HepG2 (cell line): ENCODE data around the gene MAP3K2. TPM values are rescaled to one million over a fixed set of nuclear protein-coding genes. Genes with fewer than 3 reads are reported as not detected.

Experiments
- DZIP1 ChIP-seq: sonication (generic); formaldehyde crosslinking; IDR thresholded peaks from 2 replicates; pipeline ENCODE4 v1.5.0; 2020; ENCODE audit warnings: mild to moderate bottlenecking, missing genetic modification reagents
- HNRNPLL ChIP-seq: fragments of 200-400 bp; formaldehyde crosslinking; IDR thresholded peaks from 2 replicates; pipeline ENCODE4 v1.6.1; 2017; ENCODE audit warnings: mild to moderate bottlenecking, low read depth, low read length; ENCODE audit not compliant: poor library complexity, severe bottlenecking
- MATR3 ChIP-seq: sonication (generic); formaldehyde crosslinking; IDR thresholded peaks from 2 replicates; pipeline ENCODE4 v1.4.0; 2020; ENCODE audit warnings: missing genetic modification reagents
- NFIB ChIP-seq: sonication (generic); formaldehyde crosslinking; IDR thresholded peaks from 2 replicates; pipeline ENCODE4 v1.9.0; 2021; ENCODE audit warnings: missing genetic modification reagents, mild to moderate bottlenecking, borderline replicate concordance
- PCBP1 ChIP-seq: fragments of 200-400 bp; formaldehyde crosslinking; IDR thresholded peaks from 2 replicates; pipeline ENCODE4 v1.6.1; 2017; ENCODE audit warnings: mild to moderate bottlenecking, low read depth, low read length, borderline replicate concordance
- TFDP1 ChIP-seq: IDR thresholded peaks from 2 replicates; pipeline ENCODE4 v1.6.1; 2016; ENCODE audit warnings: missing compliant biosample characterization, missing genetic modification reagents, borderline replicate concordance
- THYN1 ChIP-seq: sonication (generic); formaldehyde crosslinking; IDR thresholded peaks from 2 replicates; pipeline ENCODE4 v1.8.1; 2023; ENCODE audit warnings: low read depth, mild to moderate bottlenecking, moderate library complexity, missing genetic modification reagents, borderline replicate concordance
- USF2 ChIP-seq, 2 experiments: sonication (generic) in 1 of 2; formaldehyde crosslinking in 1 of 2; IDR thresholded peaks; 2 replicates each; pipeline versions ENCODE4 v1.5.1 to v1.6.1; 2011 to 2020; ENCODE audit warnings: borderline replicate concordance in 1 of 2, low read depth in 1 of 2, low read length in 1 of 2, mild to moderate bottlenecking in 1 of 2, missing genetic modification reagents in 1 of 2, moderate library complexity in 1 of 2
- XRCC5 ChIP-seq: fragments of 200-400 bp; formaldehyde crosslinking; optimal IDR thresholded peaks from 2 replicates; pipeline ENCODE3; 2017; ENCODE audit warnings: mild to moderate bottlenecking, low read length
- ZBTB26 ChIP-seq: IDR thresholded peaks from 2 replicates; pipeline ENCODE4 v1.6.1; 2016; ENCODE audit warnings: missing compliant biosample characterization, missing genetic modification reagents, borderline replicate concordance
- ZFX ChIP-seq: sonication (generic); formaldehyde crosslinking; IDR thresholded peaks from 2 replicates; pipeline ENCODE4 v1.4.0; 2020; ENCODE audit warnings: mild to moderate bottlenecking, low read depth, missing genetic modification reagents, moderate library complexity
- ZNF253 ChIP-seq: sonication (generic); formaldehyde crosslinking; IDR thresholded peaks from 2 replicates; pipeline ENCODE4 v1.8.0; 2022; ENCODE audit warnings: mild to moderate bottlenecking, missing genetic modification reagents, borderline replicate concordance
- ZNF275 ChIP-seq: sonication (generic); formaldehyde crosslinking; IDR thresholded peaks from 2 replicates; pipeline ENCODE4 v1.8.0; 2022; ENCODE audit warnings: missing genetic modification reagents, mild to moderate bottlenecking, inconsistent platforms, borderline replicate concordance
- ZNF800 ChIP-seq: sonication (generic); formaldehyde crosslinking; IDR thresholded peaks from 2 replicates; pipeline ENCODE4 v1.4.0; 2020; ENCODE audit warnings: missing genetic modification reagents
- polyA plus RNA-seq, 8 experiments: library from polyadenylated mRNA; depleted of rRNA in 3 of 8; stranded (reverse) in 7 of 8; unstranded in 1 of 8; fragments of >200 nt; fragmentation: Illumina TruSeq in 4 of 8; extraction: Trizol in 4 of 8; gene quantifications; 2 replicates each; pipeline versions ENCODE4 v1.2.1 to v1.2.3, GENCODE V29; 2011 to 2016; ENCODE audit warnings: low read depth in 4 of 8, missing spikeins in 1 of 8, mixed read lengths in 1 of 8; ENCODE audit not compliant: insufficient read depth in 1 of 8
- total RNA-seq, 5 experiments: library from RNA; depleted of rRNA; stranded (reverse); fragments of >200 nt; fragmentation: Illumina TruSeq; extraction: Trizol; gene quantifications; 2 replicates each; pipeline ENCODE4 v1.2.3, GENCODE V29; 2016; ENCODE audit warnings: low read depth in 1 of 5

MAP3K2 gene
- total and polyA plus RNA-seq, 2 of the 13 experiments (the other 11 are each of a cell fraction or from before 2014, with no cell fraction given): 12.2 to 37.2 TPM

- TF ChIP-seq ZNF253: 0 out of 2 replicates have a peak, but pooled peaks have one; percentile 38
- no peak for TF ChIP-seq THYN1
- TF ChIP-seq MATR3: no peak
- TF ChIP-seq ZFX: no peak; the same call in 1 of the 2 replicates
- TF ChIP-seq XRCC5: peak; percentile 39
- TF ChIP-seq HNRNPLL: peak; percentile 86
- no peak for TF ChIP-seq PCBP1
- 0 out of 2 replicates have a peak, but pooled peaks have one; percentile 49 for TF ChIP-seq ZBTB26 (CRISPR knock-in tag)
- TF ChIP-seq DZIP1 (CRISPR knock-in tag): no peak
- peak; percentile 90; the same call in 1 of the 2 replicates for TF ChIP-seq ZNF275
- no peak for TF ChIP-seq NFIB (CRISPR knock-in tag)
- no peak for TF ChIP-seq USF2 (IDR thresholded peaks at IDR 0.05; ENCODE audit: low read depth, low read length)
- no peak for TF ChIP-seq USF2 (CRISPR knock-in tag; IDR thresholded peaks at IDR 0.05; ENCODE audit: borderline replicate concordance)
- no peak for TF ChIP-seq TFDP1
- 0 out of 2 replicates have a peak, but pooled peaks have one; percentile 61 for TF ChIP-seq ZNF800 (CRISPR knock-in tag)
Measured at GRCh38 chr2:127386764-127387654, 766 bp downstream of the MAP3K2 start (continued).
